ENCODE data around the gene CARD14. TPM values are rescaled to one million over a fixed set of nuclear protein-coding genes. Genes with fewer than 3 reads are reported as not detected.

The CARD14 gene
- polyA plus RNA-seq (0.23 to 1.6 TPM (median 0.49 TPM) in 3 replicates), polyA minus RNA-seq (0.73 to 0.74 TPM in 2 of 3 replicates, not detected in the other)
- 11.9 TPM for polyA plus RNA-seq (2011; ENCODE audit: low read depth)
- 0.23 and 0.57 TPM in 2 replicates for polyA plus RNA-seq (2011; cell fraction: cytosol; rRNA removed)
- polyA plus RNA-seq (2011; cell fraction: nucleus; rRNA removed): 1.1 and 2.5 TPM in 2 replicates
- polyA plus RNA-seq (2012; ENCODE audit: low replicate concordance): 0.40 and 9.8 TPM in 2 replicates
- not detected for polyA minus RNA-seq (2011; cell fraction: cytosol; rRNA and poly(A)+ RNA removed)
- 1.3 and 2.2 TPM in 2 replicates for polyA minus RNA-seq (2011; cell fraction: nucleus; rRNA and poly(A)+ RNA removed)

DNA sequence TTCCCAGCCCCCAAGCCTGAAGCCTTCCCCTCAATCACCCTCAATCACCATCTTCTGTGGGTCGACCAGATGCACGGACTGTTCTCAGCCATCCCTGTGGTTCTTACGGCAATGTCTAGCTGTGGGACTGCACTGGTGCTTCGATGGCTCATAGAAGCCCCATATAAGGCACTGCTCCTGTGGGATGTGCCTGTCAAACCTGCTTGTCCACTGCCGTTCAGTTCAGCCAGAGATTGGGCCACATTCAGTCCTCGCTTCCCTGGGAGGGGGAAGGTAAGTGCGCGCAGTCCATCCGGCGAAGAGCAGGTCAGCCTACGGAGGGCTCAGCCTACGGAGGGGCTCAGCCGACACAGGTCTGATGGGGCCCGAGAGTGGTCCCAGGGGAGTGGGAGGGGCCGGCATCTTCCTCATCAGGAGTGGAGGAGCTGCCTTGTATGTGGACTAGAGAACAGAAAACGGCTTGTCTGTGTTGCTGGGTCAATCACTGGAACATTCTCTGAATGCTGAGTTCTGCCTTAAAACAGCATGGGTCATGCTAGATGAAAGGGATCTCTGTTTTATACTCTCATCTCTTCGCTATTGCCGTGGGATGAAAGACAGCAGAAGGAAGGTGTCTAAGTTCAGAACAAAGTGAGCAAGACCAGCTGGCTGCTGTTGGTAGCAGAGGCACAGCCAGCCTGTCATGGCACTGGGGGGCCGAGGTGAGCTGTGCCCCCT, at the start of gene CARD14:
TSS of gene CARD14 (plus strand) at position 247 of the 717 bp plus-strand sequence. CDS start 11,409 bp downstream, outside the sequence.
- H4K20me1 ChIP-seq (ENCODE audit: control insufficient read depth, extremely low read depth, insufficient read depth, low read length): no peaks in the 10 kb centered on the region
- TF ChIP-seq, protein P1, sequence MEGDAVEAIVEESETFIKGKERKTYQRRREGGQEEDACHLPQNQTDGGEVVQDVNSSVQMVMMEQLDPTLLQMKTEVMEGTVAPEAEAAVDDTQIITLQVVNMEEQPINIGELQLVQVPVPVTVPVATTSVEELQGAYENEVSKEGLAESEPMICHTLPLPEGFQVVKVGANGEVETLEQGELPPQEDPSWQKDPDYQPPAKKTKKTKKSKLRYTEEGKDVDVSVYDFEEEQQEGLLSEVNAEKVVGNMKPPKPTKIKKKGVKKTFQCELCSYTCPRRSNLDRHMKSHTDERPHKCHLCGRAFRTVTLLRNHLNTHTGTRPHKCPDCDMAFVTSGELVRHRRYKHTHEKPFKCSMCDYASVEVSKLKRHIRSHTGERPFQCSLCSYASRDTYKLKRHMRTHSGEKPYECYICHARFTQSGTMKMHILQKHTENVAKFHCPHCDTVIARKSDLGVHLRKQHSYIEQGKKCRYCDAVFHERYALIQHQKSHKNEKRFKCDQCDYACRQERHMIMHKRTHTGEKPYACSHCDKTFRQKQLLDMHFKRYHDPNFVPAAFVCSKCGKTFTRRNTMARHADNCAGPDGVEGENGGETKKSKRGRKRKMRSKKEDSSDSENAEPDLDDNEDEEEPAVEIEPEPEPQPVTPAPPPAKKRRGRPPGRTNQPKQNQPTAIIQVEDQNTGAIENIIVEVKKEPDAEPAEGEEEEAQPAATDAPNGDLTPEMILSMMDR (optimal IDR thresholded peaks at IDR 0.05 in 1 of 3, IDR thresholded peaks at IDR 0.05 in 1 of 3, conservative IDR thresholded peaks at IDR 0.05 in 1 of 3; ENCODE audit: extremely low read depth in 1 of 3, insufficient read depth in 2 of 3, low read length in 3 of 3): no peak
- no peak for TF ChIP-seq EZH2 (IDR thresholded peaks at IDR 0.05; ENCODE audit: low read length)
- no peaks in the 10 kb centered on the region for H3K9me1 ChIP-seq (ENCODE audit: control insufficient read depth, extremely low read depth, insufficient read depth, low read length)
- H3K4me3 ChIP-seq (ENCODE audit: control insufficient read depth in 2 of 3, extremely low read depth in 1 of 3, insufficient read depth in 2 of 3, low read depth in 1 of 3, low read length in 3 of 3): peak within 1 kb of the TSS in 1 of 3 experiments; percentile 31
- no peaks in the 10 kb centered on the region for H3K36me3 ChIP-seq (ENCODE audit: control insufficient read depth in 2 of 2, extremely low read depth in 1 of 2, insufficient read depth in 2 of 2, low read length in 2 of 2)
- H3K9me3 ChIP-seq (ENCODE audit: control insufficient read depth, low read depth, low read length): no peaks in the 10 kb centered on the region
- dilution Hi-C loops (cut with MboI; ENCODE audit: extremely low pct_ligation_motif_present, low sequenced_read_pairs): no loop called here
- peak within 1 kb of the TSS; percentile 78 for H2AFZ ChIP-seq (ENCODE audit: control insufficient read depth, low read length)
- DNase-seq (ENCODE audit: low read depth, low spot score): no peak
- peak within 1 kb of the TSS; percentile 4 for H3K9ac ChIP-seq (ENCODE audit: control insufficient read depth, extremely low read depth, insufficient read depth, low read length)
- H3K27me3 ChIP-seq (ENCODE audit: control insufficient read depth, extremely low read depth, insufficient read depth, low read length): peaks cover 6% of the 10 kb centered on the region
- H3K4me1 ChIP-seq (ENCODE audit: control insufficient read depth, extremely low read depth, insufficient read depth, low read length): peaks cover 9% of the 10 kb centered on the region
- H3K27ac ChIP-seq (ENCODE audit: control insufficient read depth, insufficient read depth, low read length): no peak within 1 kb of the TSS
- peak; percentile 67 for FAIRE-seq
- peak within 1 kb of the TSS; percentile 66 for H3K4me2 ChIP-seq (ENCODE audit: control insufficient read depth, extremely low read depth, insufficient read depth, low read depth, low read length)
- H3K79me2 ChIP-seq (ENCODE audit: control insufficient read depth, insufficient read depth, low read length): no peaks in the 10 kb centered on the region

DNA sequence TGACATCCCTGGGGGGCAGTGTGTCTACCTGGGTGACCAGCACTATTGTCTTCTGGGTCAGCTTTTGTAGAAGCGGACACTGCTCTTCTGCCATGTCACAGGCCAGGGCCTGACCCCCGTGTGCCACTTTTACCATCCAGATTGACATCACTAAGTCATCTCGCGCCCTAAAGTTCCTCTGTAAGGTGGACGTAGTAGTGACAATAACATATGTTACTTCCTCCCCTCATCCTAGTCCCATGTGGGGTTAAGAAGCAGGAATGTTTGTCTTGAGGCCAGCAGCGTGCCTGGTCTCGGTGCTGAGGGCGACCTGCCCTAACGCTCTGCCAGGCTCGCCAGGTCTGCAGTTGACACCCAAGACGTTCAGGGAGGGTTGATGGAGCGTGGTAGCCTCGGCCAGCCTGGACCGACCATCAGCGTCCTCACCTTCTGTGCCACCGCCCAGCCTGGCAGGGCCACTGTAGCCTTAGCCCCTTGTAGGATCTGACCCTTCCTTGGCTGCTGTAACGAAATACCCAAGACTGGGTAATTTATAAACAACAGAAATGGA, 47.7 kb upstream of the CARD14 start:
- dilution Hi-C loops (cut with MboI; ENCODE audit: extremely low pct_ligation_motif_present, low sequenced_read_pairs): no loop called here

More for the DNA sequence above, 47.7 kb upstream of the CARD14 start:
- no peaks in the 10 kb centered on the region for H3K36me3 ChIP-seq (ENCODE audit: control insufficient read depth in 2 of 2, extremely low read depth in 1 of 2, insufficient read depth in 2 of 2, low read length in 2 of 2)
- no peaks in the 10 kb centered on the region for H4K20me1 ChIP-seq (ENCODE audit: control insufficient read depth, extremely low read depth, insufficient read depth, low read length)
- no peak overlapping the region for H3K27ac ChIP-seq (ENCODE audit: control insufficient read depth, insufficient read depth, low read length)
- FAIRE-seq (no peak), DNase-seq (ENCODE audit: low read depth, low spot score) (no peak)
- no peak overlapping the region for H3K4me3 ChIP-seq (ENCODE audit: control insufficient read depth in 2 of 3, extremely low read depth in 1 of 3, insufficient read depth in 2 of 3, low read depth in 1 of 3, low read length in 3 of 3)
- no peak overlapping the region for H3K9ac ChIP-seq (ENCODE audit: control insufficient read depth, extremely low read depth, insufficient read depth, low read length)
- H2AFZ ChIP-seq (ENCODE audit: control insufficient read depth, low read length): no peak overlapping the region
- H3K27me3 ChIP-seq (ENCODE audit: control insufficient read depth, extremely low read depth, insufficient read depth, low read length): no peaks in the 10 kb centered on the region
- H3K4me1 ChIP-seq (ENCODE audit: control insufficient read depth, extremely low read depth, insufficient read depth, low read length): peaks cover 8% of the 10 kb centered on the region
- H3K4me2 ChIP-seq (ENCODE audit: control insufficient read depth, extremely low read depth, insufficient read depth, low read depth, low read length): no peak overlapping the region
- no peak for TF ChIP-seq EZH2 (IDR thresholded peaks at IDR 0.05; ENCODE audit: low read length)
- TF ChIP-seq, protein P1 (optimal IDR thresholded peaks at IDR 0.05 in 1 of 3, IDR thresholded peaks at IDR 0.05 in 1 of 3, conservative IDR thresholded peaks at IDR 0.05 in 1 of 3; ENCODE audit: extremely low read depth in 1 of 3, insufficient read depth in 2 of 3, low read length in 3 of 3): no peak
- no peaks in the 10 kb centered on the region for H3K79me2 ChIP-seq (ENCODE audit: control insufficient read depth, insufficient read depth, low read length)
- no peaks in the 10 kb centered on the region for H3K9me3 ChIP-seq (ENCODE audit: control insufficient read depth, low read depth, low read length)
- no peaks in the 10 kb centered on the region for H3K9me1 ChIP-seq (ENCODE audit: control insufficient read depth, extremely low read depth, insufficient read depth, low read length)

All from keratinocyte (primary cell).